HepG2 (cell line): ENCODE data around the gene GART. TPM values are rescaled to one million over a fixed set of nuclear protein-coding genes. Genes with fewer than 3 reads are reported as not detected.

ENCODE experiments used
- ATAC-seq: fragments of 200-7000 bp; cut with Tn5 transposase; 3 replicates; pipeline ENCODE4 v1.9.1; 2020; ENCODE audit warnings: mild to moderate bottlenecking, moderate library complexity
- BruUV-seq: library from RNA; stranded (reverse); fragments of 400-500 nt; replicated peaks from 2 replicates; lab custom pipeline; 2021; lab: Mats Ljungman, UMichigan
- CTCF ChIA-PET: fragments of 300-600 bp; formaldehyde crosslinking; extraction: SDS; loops from one replicate; lab custom pipeline; 2021; ENCODE audit warnings: low total read pairs, inconsistent platforms, low intra/inter-chr PET ratio; lab: Yijun Ruan, JAX
- POLR2A ChIA-PET: fragments of 350-600 bp; sonication (Branson Sonifier 250); formaldehyde crosslinking; loops from one replicate; lab custom pipeline; 2020; ENCODE audit warnings: antibody characterized with exemption, inconsistent platforms; lab: Yijun Ruan, JAX
- DNase-seq: peaks from one replicate; pipeline ENCODE4 v3.0.0-alpha.2; 2015; ENCODE audit warnings: low spot score
- FAIRE-seq: peaks from 3 replicates; lab custom pipeline; 2011; peaks lifted over from hg19 to GRCh38; lab: Jason Lieb, UNC
- H2AFZ ChIP-seq: one replicate; pipeline ENCODE4 v1.6.1; 2011; ENCODE audit warnings: low read length, inconsistent platforms
- H3K27ac ChIP-seq: fragments of 300-600 bp; 3 replicates; pipeline ENCODE4 v1.8.0; 2011; ENCODE audit warnings: mixed run types, mild to moderate bottlenecking, mixed read lengths, low read length, inconsistent platforms; ENCODE audit not compliant: insufficient read depth; ENCODE audit errors: extremely low read length
- H3K27me3 ChIP-seq, 2 experiments: fragments of 200-600 bp in 1 of 2; 2 replicates in 1 of 2; 3 replicates in 1 of 2; pipeline versions ENCODE4 v1.6.0 to v1.8.0; 2011; ENCODE audit warnings: low read length in 2 of 2, mild to moderate bottlenecking in 2 of 2, moderate library complexity in 2 of 2, inconsistent platforms in 1 of 2; ENCODE audit not compliant: insufficient read depth in 2 of 2, control insufficient read depth in 1 of 2
- H3K36me3 ChIP-seq, 2 experiments: fragments of 200-600 bp in 1 of 2; replicated peaks in 1 of 2; 2 replicates in 1 of 2; 3 replicates in 1 of 2; pipeline versions ENCODE4 v1.5.1 to v1.8.0; 2011; ENCODE audit warnings: low read length in 2 of 2, inconsistent platforms in 1 of 2; ENCODE audit not compliant: insufficient read depth in 2 of 2, control insufficient read depth in 1 of 2
- H3K4me1 ChIP-seq: 2 replicates; pipeline ENCODE4 v1.5.1; 2012; ENCODE audit warnings: low read length, inconsistent platforms; ENCODE audit not compliant: insufficient read depth
- H3K4me2 ChIP-seq: 2 replicates; pipeline ENCODE4 v1.6.0; 2011; ENCODE audit warnings: low read depth, low read length, inconsistent platforms
- H3K4me3 ChIP-seq, 3 experiments: fragments of 200-600 bp in 1 of 3; sonication (generic), shearing (Covaris generic) in 1 of 3; replicated peaks in 1 of 3; 2 replicates each; pipeline ENCODE4 v1.5.1; 2011 to 2016; ENCODE audit warnings: low read length in 3 of 3, inconsistent platforms in 2 of 3, low read depth in 2 of 3, mild to moderate bottlenecking in 2 of 3, control low read depth in 1 of 3, mixed read lengths in 1 of 3; ENCODE audit not compliant: insufficient read depth in 1 of 3
- H3K79me2 ChIP-seq: one replicate; pipeline ENCODE4 v1.6.1; 2011; ENCODE audit warnings: low read length, inconsistent platforms; ENCODE audit not compliant: insufficient read depth
- H3K9ac ChIP-seq: 2 replicates; pipeline ENCODE4 v1.6.0; 2011; ENCODE audit warnings: mild to moderate bottlenecking, low read depth, low read length, inconsistent platforms; ENCODE audit not compliant: insufficient read depth
- H3K9me3 ChIP-seq: 2 replicates; pipeline ENCODE4 v1.5.1; 2012; ENCODE audit warnings: mild to moderate bottlenecking, low read length
- H4K20me1 ChIP-seq: 2 replicates; pipeline ENCODE4 v1.6.0; 2011; ENCODE audit warnings: inconsistent platforms, mild to moderate bottlenecking, low read length, moderate library complexity; ENCODE audit not compliant: insufficient read depth
- AHDC1 ChIP-seq: sonication (generic); formaldehyde crosslinking; IDR thresholded peaks from 2 replicates; pipeline ENCODE4 v1.5.1; 2020; ENCODE audit warnings: mild to moderate bottlenecking, missing genetic modification reagents, borderline replicate concordance
- FOXC1 ChIP-seq: sonication (generic); formaldehyde crosslinking; IDR thresholded peaks from 2 replicates; pipeline ENCODE4 v1.8.0; 2022; ENCODE audit warnings: mild to moderate bottlenecking, missing genetic modification reagents, borderline replicate concordance
- HMG20A ChIP-seq: IDR thresholded peaks from 2 replicates; pipeline ENCODE4 v1.6.1; 2016; ENCODE audit warnings: borderline replicate concordance
- KDM1A ChIP-seq: IDR thresholded peaks from 2 replicates; pipeline ENCODE4 v1.6.1; 2016; ENCODE audit warnings: missing compliant biosample characterization
- NFYB ChIP-seq: sonication (generic); formaldehyde crosslinking; IDR thresholded peaks from 2 replicates; pipeline ENCODE4 v1.4.0; 2020; ENCODE audit warnings: missing genetic modification reagents
- RARG ChIP-seq: sonication (generic); formaldehyde crosslinking; IDR thresholded peaks from 2 replicates; pipeline ENCODE4 v1.4.0; 2020; ENCODE audit warnings: low read depth, mild to moderate bottlenecking, missing genetic modification reagents
- RBAK ChIP-seq: sonication (generic); formaldehyde crosslinking; IDR thresholded peaks from 2 replicates; pipeline ENCODE4 v1.5.1; 2020; ENCODE audit warnings: mild to moderate bottlenecking, missing genetic modification reagents
- RBFOX2 ChIP-seq: fragments of 200-400 bp; formaldehyde crosslinking; IDR thresholded peaks from 2 replicates; pipeline ENCODE4 v1.6.1; 2017; ENCODE audit warnings: low read depth, mild to moderate bottlenecking, low read length
- ZFP90 ChIP-seq: sonication (generic); formaldehyde crosslinking; IDR thresholded peaks from 2 replicates; pipeline ENCODE4 v1.8.0; 2022; ENCODE audit warnings: missing genetic modification reagents, mild to moderate bottlenecking, inconsistent platforms, borderline replicate concordance
- ZFP91 ChIP-seq: sonication (generic); formaldehyde crosslinking; IDR thresholded peaks from 2 replicates; pipeline ENCODE4 v1.9.0; 2022; ENCODE audit warnings: missing genetic modification reagents, mild to moderate bottlenecking, borderline replicate concordance
- ZNF12 ChIP-seq: sonication (generic); formaldehyde crosslinking; IDR thresholded peaks from 2 replicates; pipeline ENCODE4 v1.5.0; 2020; ENCODE audit warnings: missing genetic modification reagents
- WGBS: methylation state at CpG from one replicate; pipeline ENCODE4 v1.1.6; 2017; ENCODE audit warnings: low lambda C conversion rate; 5-methylcytosine and 5-hydroxymethylcytosine counted together
- in situ Hi-C: cut with HindIII; loops from 2 replicates; pipeline ENCODE4 v1.10.0; 2017; ENCODE audit warnings: low pct_unique_long_range_greater_than_20kb; ENCODE audit not compliant: extremely low pct_ligation_motif_present
- intact Hi-C: fragments of 100-400 bp; cut with micrococcal nuclease; formaldehyde crosslinking; loops from one replicate; pipeline ENCODE4 v1.10.0; 2022; ENCODE audit not compliant: unreplicated experiment
- polyA plus RNA-seq, 8 experiments: library from polyadenylated mRNA; depleted of rRNA in 3 of 8; stranded (reverse) in 7 of 8; unstranded in 1 of 8; fragments of >200 nt; fragmentation: Illumina TruSeq in 4 of 8; extraction: Trizol in 4 of 8; gene quantifications; 2 replicates each; pipeline versions ENCODE4 v1.2.1 to v1.2.3, GENCODE V29; 2011 to 2016; ENCODE audit warnings: low read depth in 4 of 8, missing spikeins in 1 of 8, mixed read lengths in 1 of 8; ENCODE audit not compliant: insufficient read depth in 1 of 8
- total RNA-seq, 5 experiments: library from RNA; depleted of rRNA; stranded (reverse); fragments of >200 nt; fragmentation: Illumina TruSeq; extraction: Trizol; gene quantifications; 2 replicates each; pipeline ENCODE4 v1.2.3, GENCODE V29; 2016; ENCODE audit warnings: low read depth in 1 of 5

The GART gene
- total and polyA plus RNA-seq, 2 of the 13 experiments (the other 11 are each of a cell fraction or from before 2014, with no cell fraction given) = 17.9 to 109 TPM

GRCh38 chr21:33540711-33541104 is 1.2 kb downstream of the GART start:
- Histone ChIP-seq H3K9ac (peak overlapping the region; percentile 100), H3K4me2 (peak overlapping the region; percentile 89), H3K79me2 (peaks cover 67% of the 10 kb centered on the region), H3K9me3 (no peaks in the 10 kb centered on the region), H4K20me1 (peaks cover 29% of the 10 kb centered on the region), H3K4me3 (peak overlapping the region; percentile 85 to 98 (median 85)), H3K27ac (peak overlapping the region; percentile 100), H3K4me1 (peaks cover 16% of the 10 kb centered on the region), H2AFZ (no peak overlapping the region), H3K27me3 (no peaks in the 10 kb centered on the region; a peak in 1 of 5 replicates), H3K36me3 (peaks cover 4 to 35% of the 10 kb centered on the region in 2 experiments; a peak in 4 of 5 replicates)
- DNase-seq (no peak), FAIRE-seq (no peak), ATAC-seq (no peak)
- TF ChIP-seq RBFOX2 (0 out of 2 replicates have a peak, but pooled peaks have one; percentile 41), ZNF12 (CRISPR knock-in tag) (peak; percentile 72; the same call in 1 of the 2 replicates), FOXC1 (no peak)
- CTCF ChIA-PET = no interaction called here
- no TSS peak for BruUV-seq
- intact Hi-C loops (loop anchor here (5.0 kb wide), 1 partner anchor 47 kb away; the partner anchor contains the start of gene DONSON), in situ Hi-C loops (no loop called here)
- POLR2A ChIA-PET = interaction anchor here (1.2 to 2.0 kb wide), 3 partner anchors 49 to 216 kb away, joined by 3 to 5 read pairs (median 3); partner anchors contain the start of genes DNAJC28 and IFNAR1
- 43% methylated on average over 3 of the region's 3 CpGs for WGBS

GRCh38 chr21:33539616-33540015 is 2.3 kb downstream of the GART start:
- Histone ChIP-seq H3K27ac (no peak overlapping the region), H3K4me1 (peaks cover 10% of the 10 kb centered on the region), H3K9ac (peak overlapping the region; percentile 44; the same call in 1 of the 2 replicates), H4K20me1 (peaks cover 18% of the 10 kb centered on the region), H2AFZ (no peak overlapping the region), H3K79me2 (peaks cover 56% of the 10 kb centered on the region), H3K27me3 (no peaks in the 10 kb centered on the region; a peak in 1 of 5 replicates), H3K9me3 (no peaks in the 10 kb centered on the region), H3K4me2 (no peak overlapping the region), H3K36me3 (peaks cover 5 to 44% of the 10 kb centered on the region in 2 experiments; a peak in 4 of 5 replicates), H3K4me3 (no peak overlapping the region)
- in situ Hi-C loops = no loop called here
- ChIA-PET CTCF (no interaction called here), POLR2A (interaction anchor here (1.6 kb wide), 1 partner anchor 48 kb away, joined by 3 read pairs; the partner anchor contains the start of gene DNAJC28)
- ATAC-seq (no peak), DNase-seq (no peak), FAIRE-seq (no peak)
- WGBS = 90% methylated on average over 4 of the region's 4 CpGs
- intact Hi-C loops = loop anchor here (5.0 kb wide), 1 partner anchor 48 kb away; the partner anchor contains the start of gene DONSON
- BruUV-seq = no TSS peak
- TF ChIP-seq RBAK (CRISPR knock-in tag) = no peak
- TF ChIP-seq HMG20A (CRISPR knock-in tag) = no peak
- TF ChIP-seq AHDC1 (CRISPR knock-in tag) = no peak
- TF ChIP-seq ZFP91 (CRISPR knock-in tag) = no peak
- TF ChIP-seq NFYB (CRISPR knock-in tag) = no peak
- no peak for TF ChIP-seq KDM1A (CRISPR knock-in tag)
- TF ChIP-seq RARG (CRISPR knock-in tag) = no peak
- no peak for TF ChIP-seq ZFP90 (CRISPR knock-in tag)
